COLO668 (cell line): Measurements from ENCODE around the gene HIPK2.
"Not testable (repeated sequence)": the region's sequence is repeated elsewhere in the genome, so short reads cannot be mapped to it uniquely, and the experiment has no call there.

Source experiments
- DNase-seq: peaks from one replicate; lab custom pipeline; 2025; ENCODE audit not compliant: unreplicated experiment; lab: John Stamatoyannopoulos, UW

Gene HIPK2

GRCh38 chr7:139557857-139558581, 219.8 kb downstream of the HIPK2 start:
- no peak for DNase-seq

DNA sequence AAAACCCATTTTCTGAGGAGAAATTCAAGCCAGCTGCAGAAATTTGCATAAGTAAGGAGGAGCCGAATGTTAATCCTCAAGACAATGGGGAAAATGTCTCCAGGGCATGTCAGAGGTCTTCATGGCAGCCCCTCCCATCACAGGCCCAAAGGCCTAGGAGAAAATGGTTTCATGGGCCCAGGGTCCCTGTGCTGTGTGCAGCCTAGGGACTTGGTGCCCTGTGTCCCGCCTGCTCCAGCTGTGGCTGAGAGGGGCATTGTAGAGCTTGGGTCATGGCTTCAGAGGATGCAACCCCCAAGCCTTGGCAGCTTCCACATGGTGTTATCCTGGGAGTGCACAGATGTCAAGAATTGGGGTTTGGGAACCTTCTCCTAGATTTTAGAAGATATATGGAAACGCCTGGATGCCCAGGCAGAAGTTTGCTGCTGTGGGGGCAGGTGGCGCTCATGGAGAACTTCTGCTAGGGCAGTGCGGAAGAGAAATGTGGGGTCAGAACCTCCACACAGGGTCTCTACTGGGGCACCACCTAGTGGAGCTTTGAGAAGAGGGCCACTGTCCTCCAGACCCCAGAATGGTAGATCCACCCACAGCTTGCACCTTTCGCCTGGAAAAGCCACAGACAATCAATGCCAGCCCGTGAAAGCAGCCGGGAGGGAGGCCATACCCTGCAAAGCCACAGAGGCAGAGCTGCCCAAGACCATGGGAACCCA, 223.7 kb downstream of the HIPK2 start:
- not testable (repeated sequence) for DNase-seq

GRCh38 chr7:139548302-139549028, 229.3 kb downstream of the HIPK2 start:
- no peak for DNase-seq

- DNase-seq, result no peak
Measured at GRCh38 chr7:139544645-139545044, 233.2 kb downstream of the HIPK2 start.

DNA sequence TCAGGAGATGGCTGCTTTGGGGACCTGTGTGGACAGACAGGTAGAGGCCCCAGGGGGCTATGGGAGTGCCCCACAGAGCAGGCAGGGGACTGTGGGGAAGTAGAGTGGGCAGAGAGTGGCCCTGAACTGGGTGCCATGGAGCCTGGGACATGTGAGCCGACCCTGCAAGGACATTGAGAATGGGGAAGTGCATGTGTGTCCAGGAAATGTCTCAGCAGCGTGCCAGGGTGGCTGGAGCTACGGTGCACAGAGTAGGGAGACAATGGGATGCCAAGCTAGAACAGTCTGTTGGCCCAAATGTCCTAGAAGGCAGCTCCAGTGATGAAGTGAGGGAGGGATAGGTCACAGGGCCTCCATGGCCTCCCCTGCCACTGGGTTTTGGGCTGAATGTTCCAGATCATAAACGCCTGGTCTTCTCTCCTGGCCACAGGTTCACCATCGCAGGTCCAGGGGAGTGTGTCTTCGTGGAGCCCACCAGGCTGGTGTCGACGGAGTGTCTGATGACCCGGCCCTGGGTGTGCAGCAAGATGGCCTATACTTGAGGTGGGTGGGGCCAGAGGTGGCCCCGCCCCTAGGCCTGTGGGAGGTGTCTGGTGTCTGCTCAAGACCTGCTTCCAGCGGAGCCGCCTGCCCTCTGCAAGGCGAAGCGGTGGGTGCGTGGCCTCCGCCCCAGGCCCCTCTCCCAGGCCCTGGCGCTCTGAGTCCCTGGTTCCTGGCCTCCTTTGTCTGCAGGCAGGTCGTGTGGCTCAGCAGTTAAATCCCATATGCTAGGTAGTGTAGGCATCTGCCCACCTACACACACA, 233.8 kb downstream of the HIPK2 start:
- DNase-seq, result no peak

- DNase-seq, result no peak
Measured at GRCh38 chr7:139542308-139543151, 235.3 kb downstream of the HIPK2 start.

DNA sequence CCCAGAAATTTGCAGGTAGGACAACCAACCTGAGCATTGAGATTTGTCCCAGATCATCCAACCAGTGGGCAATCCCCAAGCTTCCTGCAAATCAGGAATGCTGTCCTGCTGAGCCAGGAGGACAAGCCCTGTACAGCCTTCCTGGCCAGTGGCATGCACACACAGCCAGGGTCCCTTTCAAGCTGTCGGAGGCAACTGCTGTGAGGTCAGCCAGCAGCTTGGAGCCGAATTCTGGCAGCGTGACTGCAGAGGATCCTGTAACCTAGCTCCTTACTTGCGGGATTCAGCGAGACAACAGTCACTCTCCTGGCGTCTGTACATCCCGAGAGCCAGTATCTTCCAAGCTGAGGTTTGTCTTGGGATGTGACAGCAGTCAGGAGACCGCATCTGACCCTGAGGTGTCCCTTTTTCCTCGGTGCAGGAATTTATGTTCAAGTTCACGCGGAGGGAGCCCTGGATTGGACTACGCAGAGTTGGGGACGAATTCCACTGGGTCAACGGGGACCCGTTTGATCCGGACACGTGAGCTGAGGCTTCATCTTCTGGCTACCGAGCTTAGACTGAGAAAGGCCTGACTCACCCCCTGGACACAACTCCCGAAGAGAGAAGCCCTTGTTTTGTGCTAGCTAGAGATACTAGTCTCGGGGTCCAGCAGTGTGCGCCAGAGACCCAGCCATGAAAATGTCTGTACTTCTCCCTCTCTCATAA, 236.0 kb downstream of the HIPK2 start:
- DNase-seq, result no peak

- DNase-seq, result no peak
Measured at GRCh38 chr7:139540203-139540602, 237.6 kb downstream of the HIPK2 start.

GRCh38 chr7:139538881-139539635, 238.7 kb downstream of the HIPK2 start:
- DNase-seq, result no peak

DNA sequence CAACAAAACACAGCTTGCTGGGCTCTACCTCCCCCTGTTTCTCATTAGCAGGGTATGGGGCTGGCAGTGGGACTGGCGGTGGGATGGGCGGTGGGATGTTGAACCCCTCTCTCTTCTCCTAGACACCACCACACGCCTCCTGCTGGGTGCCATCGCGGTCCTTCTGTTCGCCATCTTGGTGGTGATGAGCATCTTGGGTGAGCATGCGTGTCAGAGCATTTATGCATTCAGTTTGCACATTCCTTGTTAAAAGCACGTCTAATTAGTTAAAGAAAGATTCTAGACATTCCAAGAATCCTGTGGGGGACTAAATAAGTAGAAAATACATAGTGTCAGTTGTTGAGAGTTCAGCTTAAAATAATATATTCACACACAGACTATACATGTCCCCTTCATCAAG, 241.6 kb downstream of the HIPK2 start:
- DNase-seq, result no peak

- no peak for DNase-seq
Measured at GRCh38 chr7:139534966-139535651, 242.7 kb downstream of the HIPK2 start.

- no peak for DNase-seq
Measured at GRCh38 chr7:139534096-139534495, 243.7 kb downstream of the HIPK2 start.

GRCh38 chr7:139532636-139533155, 245.1 kb downstream of the HIPK2 start:
- no peak for DNase-seq

DNA sequence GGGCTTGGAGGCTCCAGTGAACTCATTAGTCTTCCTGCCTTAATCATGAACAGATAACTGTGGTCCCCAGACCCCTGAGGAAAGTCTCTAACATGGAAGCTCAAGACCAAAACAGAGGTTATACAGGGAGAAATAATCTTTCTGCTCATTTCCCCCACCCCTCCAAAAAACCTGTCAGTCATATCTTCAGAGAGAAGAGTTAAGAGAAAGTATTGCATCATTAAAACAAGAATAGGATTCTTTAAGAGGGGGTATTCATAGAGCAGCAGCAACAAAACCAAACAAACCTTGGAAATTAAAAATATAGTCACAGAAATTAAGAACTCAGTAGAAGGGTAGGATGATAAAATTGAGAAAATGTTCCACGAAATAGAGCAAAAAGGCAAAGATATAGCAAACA, 246.7 kb downstream of the HIPK2 start:
- DNase-seq, result no peak

DNA sequence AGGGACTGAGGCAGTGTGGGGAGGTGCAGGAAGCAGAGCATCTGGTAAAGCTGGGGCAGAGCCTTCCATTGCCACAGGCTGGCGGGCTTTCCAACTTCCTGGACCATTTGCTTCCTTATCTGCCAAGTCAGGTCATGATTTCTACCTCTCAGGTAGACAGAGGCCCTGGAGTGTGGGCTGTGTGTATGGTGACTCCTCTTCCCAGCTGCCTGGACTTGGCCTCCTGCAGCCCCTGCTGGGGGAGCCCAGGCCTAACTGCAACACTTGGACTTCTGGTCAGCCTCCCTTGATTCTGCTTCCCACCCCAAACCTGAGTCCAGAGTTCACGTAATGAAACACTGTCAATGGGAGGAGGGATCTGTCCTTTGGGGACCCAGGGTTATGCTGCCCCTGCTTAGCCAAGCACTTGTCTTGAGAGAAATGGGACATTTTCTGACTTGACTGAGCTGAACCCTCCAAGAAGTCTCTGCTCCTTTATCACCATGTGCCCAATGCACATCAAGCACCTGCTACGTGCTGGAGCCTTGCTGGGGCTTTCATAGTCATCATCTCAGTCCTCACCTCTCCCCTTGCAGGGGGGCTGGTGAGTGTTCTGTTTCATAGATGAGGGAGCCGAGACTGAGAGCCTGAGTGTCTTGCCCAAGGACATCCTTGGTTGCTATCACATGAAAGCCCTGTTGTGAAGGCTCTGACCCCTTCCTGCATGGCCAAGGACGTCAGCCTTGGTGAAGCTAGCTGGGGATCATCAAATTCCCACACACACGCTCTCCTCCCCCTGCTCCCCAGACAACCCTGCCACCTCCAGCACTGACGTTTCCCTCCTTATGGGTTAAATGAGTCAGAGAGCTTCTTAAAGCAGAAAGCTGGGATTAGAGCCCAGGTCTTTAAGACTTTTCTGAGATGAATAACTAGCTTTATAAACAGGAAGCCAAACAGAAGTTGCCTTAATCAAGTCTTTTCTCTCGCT, 250.9 kb downstream of the HIPK2 start:
- DNase-seq, result no peak

GRCh38 chr7:139525750-139526149, 252.0 kb downstream of the HIPK2 start:
- DNase-seq, result no peak

DNA sequence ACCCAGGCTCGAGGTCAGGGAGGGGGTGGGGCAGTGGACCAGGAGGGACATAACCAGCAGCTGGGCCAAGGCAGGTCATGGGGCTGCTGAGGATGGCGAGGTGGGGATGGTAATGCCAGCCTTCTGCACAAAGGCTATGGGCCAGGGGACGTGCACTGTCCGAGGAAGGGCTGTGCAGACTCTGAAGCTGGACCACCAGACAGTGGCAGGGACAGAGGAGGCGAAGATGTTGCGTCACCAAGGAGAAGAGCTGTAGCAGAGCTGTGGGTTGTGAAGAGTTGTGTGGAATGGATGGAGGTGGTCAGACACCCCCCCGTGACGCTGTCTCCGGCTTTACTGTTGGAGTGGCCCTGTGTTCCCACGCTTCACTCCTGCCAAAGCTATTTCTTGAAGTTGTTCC, 252.6 kb downstream of the HIPK2 start:
- no peak for DNase-seq
